ENCODE measurements around the gene CCDC92. TPM values are rescaled to one million over a fixed set of nuclear protein-coding genes. Genes with fewer than 3 reads are reported as not detected.

Gene CCDC92
- total RNA-seq, 1 donor from 2014 or later = 4.8 TPM

DNA sequence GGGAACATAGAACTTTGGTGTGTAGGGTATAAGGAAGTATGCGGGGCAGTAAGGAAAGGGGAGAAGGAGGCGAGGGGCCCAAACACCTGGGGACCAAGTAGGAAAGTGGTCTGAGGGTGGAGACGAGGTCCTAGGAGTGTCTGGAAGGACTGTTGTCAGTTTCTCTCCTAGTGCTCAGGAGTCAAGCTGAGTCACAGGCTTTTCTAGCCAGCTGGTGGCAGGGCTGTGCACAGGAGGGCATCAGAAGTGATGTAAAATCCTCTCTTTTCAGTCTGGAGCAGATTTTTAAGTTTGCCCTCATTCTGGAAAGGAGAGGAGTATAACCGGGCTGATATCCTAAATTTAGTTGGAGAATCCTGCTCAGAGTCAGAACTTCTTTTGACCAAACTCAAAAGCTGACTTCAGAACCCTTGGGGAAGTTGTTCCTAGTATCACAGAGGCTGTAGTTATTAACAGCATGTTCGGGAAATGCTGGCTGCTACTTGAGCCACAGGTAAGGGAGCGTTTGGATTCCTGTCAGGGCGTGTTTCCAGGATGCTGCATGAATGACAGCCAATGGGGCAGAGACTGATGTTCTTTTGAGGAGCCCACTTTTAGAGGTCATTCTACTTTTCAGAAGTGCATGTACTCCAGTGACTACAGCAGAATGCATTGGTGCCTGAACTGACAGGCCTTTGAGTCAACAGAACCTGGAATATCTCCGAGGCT, 19.6 kb upstream of the CCDC92 start:
- no peak for TF ChIP-seq EZH2phosphoT487 (IDR thresholded peaks at IDR 0.05)
- TF ChIP-seq, protein P1, sequence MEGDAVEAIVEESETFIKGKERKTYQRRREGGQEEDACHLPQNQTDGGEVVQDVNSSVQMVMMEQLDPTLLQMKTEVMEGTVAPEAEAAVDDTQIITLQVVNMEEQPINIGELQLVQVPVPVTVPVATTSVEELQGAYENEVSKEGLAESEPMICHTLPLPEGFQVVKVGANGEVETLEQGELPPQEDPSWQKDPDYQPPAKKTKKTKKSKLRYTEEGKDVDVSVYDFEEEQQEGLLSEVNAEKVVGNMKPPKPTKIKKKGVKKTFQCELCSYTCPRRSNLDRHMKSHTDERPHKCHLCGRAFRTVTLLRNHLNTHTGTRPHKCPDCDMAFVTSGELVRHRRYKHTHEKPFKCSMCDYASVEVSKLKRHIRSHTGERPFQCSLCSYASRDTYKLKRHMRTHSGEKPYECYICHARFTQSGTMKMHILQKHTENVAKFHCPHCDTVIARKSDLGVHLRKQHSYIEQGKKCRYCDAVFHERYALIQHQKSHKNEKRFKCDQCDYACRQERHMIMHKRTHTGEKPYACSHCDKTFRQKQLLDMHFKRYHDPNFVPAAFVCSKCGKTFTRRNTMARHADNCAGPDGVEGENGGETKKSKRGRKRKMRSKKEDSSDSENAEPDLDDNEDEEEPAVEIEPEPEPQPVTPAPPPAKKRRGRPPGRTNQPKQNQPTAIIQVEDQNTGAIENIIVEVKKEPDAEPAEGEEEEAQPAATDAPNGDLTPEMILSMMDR (IDR thresholded peaks at IDR 0.05) = no peak
- no peak for TF ChIP-seq EZH2 (IDR thresholded peaks at IDR 0.05)
- peaks cover 26% of the 10 kb centered on the region for H3K4me1 Mint-ChIP-seq
- Histone ChIP-seq H3K4me2 (no peak overlapping the region), H3K36me3 (peaks cover 7% of the 10 kb centered on the region), H3K4me3 (no peak overlapping the region), H3K27ac (no peak overlapping the region), H3K9me3 (ENCODE audit: low read depth) (no peaks in the 10 kb centered on the region), H3K4me1 (peaks cover 33% of the 10 kb centered on the region), H3K27me3 (no peaks in the 10 kb centered on the region), H2AFZ (replicated peaks) (no peak overlapping the region), H3K79me2 (ENCODE audit: low read depth) (peaks cover 91% of the 10 kb centered on the region), H3F3A (ENCODE audit: low read depth) (peaks cover 19% of the 10 kb centered on the region), H3K9ac (no peak overlapping the region), H4K20me1 (ENCODE audit: low read depth) (peaks cover 100% of the 10 kb centered on the region)
- no peak overlapping the region for H3K27ac Mint-ChIP-seq
- peaks cover 35% of the 10 kb centered on the region for H3K36me3 Mint-ChIP-seq
- H3K27me3 Mint-ChIP-seq (ENCODE audit: insufficient read depth, low read depth) = no peaks in the 10 kb centered on the region
- no peaks in the 10 kb centered on the region for H3K9me3 Mint-ChIP-seq
- no peak overlapping the region for H3K4me3 Mint-ChIP-seq
- no peak for DNase-seq (ENCODE audit: low spot score)

- Mint-ChIP-seq H3K36me3 (peaks cover 35% of the 10 kb centered on the region), H3K4me1 (peaks cover 22% of the 10 kb centered on the region), H3K27ac (no peak overlapping the region), H3K27me3 (ENCODE audit: insufficient read depth, low read depth) (no peaks in the 10 kb centered on the region), H3K9me3 (no peaks in the 10 kb centered on the region), H3K4me3 (no peak overlapping the region)
- Histone ChIP-seq H3K4me2 (no peak overlapping the region), H4K20me1 (ENCODE audit: low read depth) (peaks cover 100% of the 10 kb centered on the region), H2AFZ (replicated peaks) (no peak overlapping the region), H3K4me3 (no peak overlapping the region), H3K27ac (no peak overlapping the region), H3K79me2 (ENCODE audit: low read depth) (peaks cover 91% of the 10 kb centered on the region), H3K9me3 (ENCODE audit: low read depth) (no peaks in the 10 kb centered on the region), H3K4me1 (peaks cover 25% of the 10 kb centered on the region), H3K9ac (no peak overlapping the region), H3K27me3 (no peaks in the 10 kb centered on the region), H3F3A (ENCODE audit: low read depth) (peaks cover 18% of the 10 kb centered on the region), H3K36me3 (peaks cover 7% of the 10 kb centered on the region)
- TF ChIP-seq, protein P1 (IDR thresholded peaks at IDR 0.05) = no peak
- TF ChIP-seq EZH2 (IDR thresholded peaks at IDR 0.05) (no peak), EZH2phosphoT487 (IDR thresholded peaks at IDR 0.05) (no peak)
- no peak for DNase-seq (ENCODE audit: low spot score)
Observed at GRCh38 chr12:123991372-123991951, 18.8 kb upstream of the CCDC92 start.

DNA sequence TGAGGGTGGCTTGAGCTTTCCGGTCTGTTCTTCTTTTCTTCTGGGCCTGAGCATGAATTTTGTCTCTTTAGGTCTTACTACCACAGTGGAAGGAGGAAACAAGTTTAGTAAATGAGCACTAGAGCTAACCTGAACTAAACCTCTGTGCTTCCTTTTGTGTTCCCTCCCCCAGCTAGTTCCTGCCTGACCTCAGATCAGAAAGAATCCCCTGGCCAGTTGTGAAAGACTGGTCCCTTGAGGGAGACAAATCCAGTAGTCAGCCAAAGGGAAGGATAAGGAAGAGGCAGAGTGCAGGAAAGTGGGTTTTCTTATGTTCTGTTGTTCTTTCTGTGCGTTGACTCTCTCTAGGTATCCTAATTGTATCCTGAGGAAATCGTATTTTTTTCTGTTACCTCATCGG, 17.9 kb upstream of the CCDC92 start:
- Mint-ChIP-seq H3K4me1 (peaks cover 13% of the 10 kb centered on the region), H3K9me3 (no peaks in the 10 kb centered on the region), H3K27ac (no peak overlapping the region), H3K4me3 (no peak overlapping the region), H3K27me3 (ENCODE audit: insufficient read depth, low read depth) (no peaks in the 10 kb centered on the region), H3K36me3 (peaks cover 32% of the 10 kb centered on the region)
- Histone ChIP-seq H3K4me1 (peaks cover 16% of the 10 kb centered on the region), H3K27me3 (no peaks in the 10 kb centered on the region), H3F3A (ENCODE audit: low read depth) (peaks cover 10% of the 10 kb centered on the region), H3K79me2 (ENCODE audit: low read depth) (peaks cover 94% of the 10 kb centered on the region), H3K4me2 (no peak overlapping the region), H3K9me3 (ENCODE audit: low read depth) (no peaks in the 10 kb centered on the region), H2AFZ (replicated peaks) (no peak overlapping the region), H3K36me3 (peaks cover 7% of the 10 kb centered on the region), H3K9ac (peak overlapping the region; percentile 38), H3K4me3 (no peak overlapping the region), H4K20me1 (ENCODE audit: low read depth) (peaks cover 100% of the 10 kb centered on the region), H3K27ac (no peak overlapping the region)
- no peak for DNase-seq (ENCODE audit: low spot score)
- TF ChIP-seq, protein P1 (IDR thresholded peaks at IDR 0.05) = no peak
- no peak for TF ChIP-seq EZH2phosphoT487 (IDR thresholded peaks at IDR 0.05)
- TF ChIP-seq EZH2 (IDR thresholded peaks at IDR 0.05) = no peak
